Kidney glomerular epithelial cell (primary cell): ENCODE results near the gene HYDIN.
"Not testable (repeated sequence)": the region's sequence is repeated elsewhere in the genome, so short reads cannot be mapped to it uniquely, and the experiment has no call there.

Experiments used
- DNase-seq: peaks from one replicate; lab custom pipeline; 2025; lab: John Stamatoyannopoulos, UW

Gene HYDIN

DNA sequence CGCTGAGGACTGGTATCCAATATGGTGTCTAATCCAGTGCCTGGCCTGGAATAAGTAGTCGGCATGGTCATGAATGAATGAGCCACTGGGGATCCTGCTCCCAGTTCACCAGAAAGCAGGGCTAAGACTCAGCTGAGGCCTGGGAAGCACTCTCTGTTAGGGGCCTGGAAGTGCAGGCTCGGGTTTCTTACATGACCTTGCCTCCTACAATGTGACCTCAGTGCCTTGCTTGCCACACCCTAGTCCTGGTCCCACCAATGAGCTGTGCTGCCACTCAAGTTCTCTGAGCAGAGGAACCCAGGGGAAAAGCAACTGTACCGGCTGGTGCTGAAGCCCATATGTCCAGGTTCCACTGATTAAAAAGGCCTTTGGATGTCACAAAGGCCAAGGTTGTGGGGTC, 238.0 kb downstream of the HYDIN start:
- not testable (repeated sequence) for DNase-seq

DNA sequence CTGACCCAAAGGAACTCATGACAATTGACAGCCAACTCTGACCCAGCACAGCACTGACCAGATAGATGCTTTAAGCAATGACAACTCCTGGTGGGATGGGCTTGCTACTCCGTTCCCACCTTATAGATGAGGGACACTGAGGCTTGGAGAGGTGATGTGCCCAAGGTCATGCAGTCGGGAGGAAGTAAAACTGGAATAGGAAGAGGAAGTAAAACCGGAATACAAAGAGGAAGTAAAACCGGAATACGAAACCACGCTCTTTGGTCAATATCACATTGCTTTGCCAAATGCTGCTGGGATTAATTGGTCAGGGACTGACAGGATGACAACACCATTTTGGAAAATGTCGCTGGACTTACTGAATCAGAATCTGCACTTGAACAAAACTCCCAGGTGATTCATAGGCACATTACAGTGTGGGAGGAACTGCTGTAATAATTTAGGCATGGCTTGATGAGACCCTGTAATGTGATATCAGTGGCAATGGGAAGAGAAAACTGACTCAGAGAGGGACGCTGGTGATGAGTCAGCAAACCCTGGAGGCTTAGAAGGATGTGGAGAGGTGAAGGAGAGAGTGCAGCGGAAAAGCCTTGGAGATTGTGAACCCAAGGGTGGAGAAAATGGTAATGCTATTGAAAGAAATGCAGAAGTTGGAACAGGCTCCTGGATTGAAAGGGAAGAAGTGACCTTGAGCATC, 243.4 kb downstream of the HYDIN start:
- not testable (repeated sequence) for DNase-seq

DNA sequence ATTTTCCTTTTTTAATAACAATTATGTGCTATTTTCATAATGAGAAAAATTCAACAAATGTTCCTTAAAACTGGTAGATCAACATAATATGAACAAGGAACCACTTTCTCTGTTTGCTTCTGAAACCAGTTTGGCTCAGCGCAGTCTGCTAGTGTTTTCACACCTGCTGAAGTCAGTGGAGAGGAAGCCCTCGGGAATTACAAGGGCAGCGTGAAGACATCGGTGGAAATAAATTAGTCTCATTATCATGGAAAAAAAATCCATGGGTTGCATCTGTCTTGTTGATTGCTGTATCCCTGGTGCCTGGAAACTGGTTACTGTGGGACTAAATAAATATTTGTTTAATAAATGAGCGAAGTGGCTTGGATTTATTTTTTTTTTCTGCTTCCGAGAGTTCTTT, 245.8 kb downstream of the HYDIN start:
- not testable (repeated sequence) for DNase-seq

DNA sequence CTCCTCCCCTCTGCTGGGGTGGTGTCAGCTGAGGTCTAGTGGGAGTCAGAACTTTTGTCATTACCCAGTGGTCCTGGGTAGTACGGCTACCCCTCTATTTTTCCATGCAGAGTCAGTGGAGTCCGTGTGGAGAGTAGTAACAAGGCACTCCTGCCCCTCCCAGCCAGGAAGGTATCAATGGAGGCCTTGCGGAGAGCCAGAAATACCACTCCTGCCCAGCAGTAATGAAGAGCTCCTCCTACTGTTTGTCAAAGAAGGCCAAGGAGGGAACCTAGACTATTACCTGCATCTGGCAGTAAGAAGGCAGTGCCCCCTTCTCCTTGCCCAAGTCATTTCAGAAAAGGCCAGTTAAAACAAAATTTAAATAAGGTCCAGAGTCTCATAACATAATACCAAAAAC, 262.2 kb downstream of the HYDIN start:
- not testable (repeated sequence) for DNase-seq

DNA sequence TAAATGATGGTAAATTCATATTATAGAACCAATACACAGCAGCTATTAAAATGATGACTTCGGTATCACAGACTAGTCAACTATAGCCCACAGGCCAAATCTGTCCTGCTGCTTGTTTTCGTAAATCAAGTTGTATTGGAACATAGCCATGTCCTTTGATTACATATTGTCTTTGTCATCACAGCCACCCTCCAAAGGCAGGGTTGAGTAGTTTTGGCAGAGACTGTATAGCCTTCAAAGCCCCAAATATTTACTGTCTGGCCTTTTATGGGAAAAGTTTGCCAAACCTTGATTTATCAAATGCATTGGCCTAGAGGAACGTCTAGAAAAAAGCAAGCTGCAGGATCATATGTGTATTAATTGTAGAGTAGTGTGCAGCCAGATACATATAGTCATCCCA, 270.4 kb downstream of the HYDIN start:
- not testable (repeated sequence) for DNase-seq

DNA sequence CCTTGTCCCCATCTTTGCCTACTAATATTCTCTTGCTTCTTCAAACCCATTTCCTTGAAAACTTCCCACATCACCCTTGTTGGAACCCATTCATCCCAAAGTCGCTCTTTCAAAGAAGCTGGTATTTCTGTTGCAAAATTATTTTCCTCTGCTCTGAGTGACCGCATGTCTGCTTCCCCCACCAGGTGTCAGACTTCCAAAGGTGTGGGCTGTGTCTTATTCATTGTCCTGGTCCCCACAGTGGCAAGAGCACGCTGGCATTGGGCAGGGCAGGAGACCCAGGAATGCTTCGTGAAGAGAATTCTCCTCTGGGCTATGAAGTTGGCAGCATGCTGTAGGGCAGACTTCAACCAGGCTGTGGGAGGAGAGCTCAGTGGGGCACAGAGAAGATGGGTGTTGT, 275.6 kb downstream of the HYDIN start:
- not testable (repeated sequence) for DNase-seq

DNA sequence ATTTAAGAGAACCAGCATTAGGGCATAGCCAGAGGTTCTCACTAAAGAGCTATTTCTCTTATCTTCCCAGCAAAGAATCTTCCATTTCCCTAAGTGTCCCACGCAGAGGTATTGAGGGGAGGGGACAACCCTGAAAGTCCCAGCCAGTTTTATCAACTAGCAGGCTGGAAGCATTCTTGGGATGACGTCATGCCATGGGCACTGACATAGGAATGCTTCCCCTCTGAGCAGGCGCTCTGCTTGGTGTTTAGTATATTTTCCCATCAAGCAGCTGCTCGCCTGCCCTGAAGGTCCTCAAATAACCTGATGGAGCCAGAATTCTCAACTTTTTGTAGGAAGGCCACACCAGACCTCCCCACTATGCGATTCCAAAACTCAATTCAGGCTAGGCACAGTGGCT, 276.7 kb downstream of the HYDIN start:
- DNase-seq = not testable (repeated sequence)

DNA sequence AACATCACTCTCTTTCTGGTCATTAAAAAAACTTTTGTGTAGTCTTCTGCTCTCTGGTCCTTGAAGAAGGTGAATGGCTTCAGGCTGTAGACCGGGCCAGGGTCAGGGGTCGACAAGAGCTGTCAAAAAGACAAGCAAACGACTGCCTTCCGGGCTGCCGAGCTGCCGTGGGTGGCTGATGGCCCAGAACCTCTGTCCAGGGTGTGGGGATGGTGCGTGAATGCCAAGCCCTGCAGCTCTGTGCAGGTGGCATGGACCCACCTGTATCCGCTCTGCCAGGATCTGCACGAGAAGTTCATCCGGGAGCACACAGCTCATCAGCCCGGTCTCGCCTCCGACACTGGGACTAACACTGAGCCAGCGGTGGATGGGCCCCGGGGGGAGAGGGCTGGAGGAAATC, 287.0 kb downstream of the HYDIN start:
- not testable (repeated sequence) for DNase-seq

DNA sequence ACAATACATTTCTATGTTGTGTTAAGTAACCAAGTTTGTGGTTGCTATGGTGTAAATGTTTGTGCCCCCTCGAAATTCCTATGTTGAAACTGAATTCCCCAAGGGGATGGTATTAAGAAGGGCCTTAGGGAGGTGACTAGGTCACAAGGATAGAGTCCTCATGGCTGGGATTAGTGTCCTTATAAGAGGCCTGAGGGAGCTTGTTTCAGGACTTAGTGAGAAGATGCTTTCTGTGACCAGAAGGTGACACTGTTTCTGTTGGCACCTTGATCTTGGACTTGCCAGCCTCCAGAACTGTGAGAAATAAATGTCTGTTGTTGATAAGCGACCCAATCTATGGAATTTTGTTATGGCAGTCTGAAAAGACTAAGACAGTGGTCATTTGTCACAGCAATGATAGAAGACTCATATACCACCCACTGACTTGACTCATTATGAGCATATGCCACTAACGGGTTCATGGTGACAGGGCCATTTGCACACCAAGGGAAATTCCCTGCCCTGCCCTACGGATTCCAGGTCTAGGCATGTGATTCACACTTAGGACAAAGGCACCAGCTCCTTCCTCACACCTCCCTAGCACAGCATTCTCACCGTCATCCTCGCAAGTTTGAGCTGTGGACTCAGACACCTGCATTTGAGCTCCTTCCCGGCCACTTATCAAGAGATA, 290.7 kb downstream of the HYDIN start:
- DNase-seq = not testable (repeated sequence)

DNA sequence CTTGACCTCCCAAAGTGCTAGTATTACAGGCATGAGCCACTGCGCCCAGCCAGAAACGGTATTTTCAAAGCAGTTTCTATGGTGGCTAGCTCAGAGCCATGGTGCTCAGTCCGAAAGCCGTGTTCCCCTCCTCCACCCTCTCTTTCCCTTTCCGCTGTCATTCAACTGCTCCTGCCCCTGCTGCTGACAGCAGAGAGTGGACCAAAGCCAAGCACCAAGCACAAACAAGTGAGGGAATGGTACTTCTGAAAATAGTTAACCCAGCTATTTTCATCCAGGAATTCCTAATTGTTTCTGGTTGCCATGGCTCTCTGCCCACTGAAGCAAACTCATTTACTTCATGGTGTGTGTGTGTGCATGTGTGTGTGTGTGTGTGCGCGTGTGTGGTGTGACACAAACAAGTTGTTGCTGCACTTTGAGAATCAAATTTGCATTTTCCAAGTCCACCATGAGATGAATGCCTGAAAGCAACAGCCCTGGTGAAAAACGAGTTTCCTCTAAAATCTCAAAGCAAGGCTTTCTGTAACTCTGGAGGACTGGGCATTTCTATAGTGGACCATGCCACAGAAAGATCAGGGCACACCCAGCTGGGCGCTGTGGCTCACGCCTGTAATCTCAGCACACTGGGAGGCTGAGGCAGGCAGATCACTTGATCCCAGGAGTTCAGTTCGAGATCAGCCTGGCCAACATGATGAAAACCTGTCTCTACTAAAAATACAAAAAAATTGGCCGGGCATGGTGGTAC, 293.6 kb downstream of the HYDIN start:
- peak; percentile 1 for DNase-seq

DNA sequence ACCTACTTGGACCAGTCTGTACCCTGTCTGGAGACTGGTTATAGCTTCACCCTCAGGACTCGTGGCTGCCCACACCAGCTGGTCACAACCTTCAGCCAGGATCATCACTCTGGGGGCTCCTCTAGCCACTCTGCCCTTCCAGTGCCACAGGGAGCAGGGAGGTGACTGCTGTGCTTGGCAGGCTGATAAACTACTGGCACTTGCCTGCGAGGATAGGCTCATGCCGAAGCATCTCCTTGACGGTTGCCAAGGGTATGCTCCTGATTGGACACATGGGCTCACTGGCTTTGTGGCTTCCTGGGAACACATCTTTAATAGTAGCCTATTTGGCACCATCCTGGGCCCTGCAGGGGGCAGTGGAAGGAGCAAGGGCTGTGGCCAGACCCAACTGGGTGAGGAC, 295.2 kb downstream of the HYDIN start:
- not testable (repeated sequence) for DNase-seq

DNA sequence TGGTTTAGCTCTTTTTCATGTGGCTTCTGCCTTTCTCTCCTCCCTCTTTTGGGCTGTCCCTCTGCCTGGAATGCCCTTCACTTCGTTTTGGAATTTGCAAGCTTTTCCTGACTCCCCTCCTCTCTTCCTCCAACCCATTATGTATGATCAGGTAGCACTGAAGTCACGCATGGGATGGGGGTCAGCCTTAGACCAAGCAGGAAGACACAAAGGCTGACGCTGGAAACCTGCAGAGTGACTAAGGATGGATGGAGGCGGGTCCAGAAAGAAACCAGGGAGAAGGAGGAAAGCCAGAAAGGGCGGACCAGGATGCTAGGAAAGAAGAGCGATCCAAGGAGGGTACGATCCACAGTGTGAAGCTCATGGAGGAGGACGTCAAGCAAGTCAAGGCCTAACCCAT, 296.8 kb downstream of the HYDIN start:
- DNase-seq = not testable (repeated sequence)

DNA sequence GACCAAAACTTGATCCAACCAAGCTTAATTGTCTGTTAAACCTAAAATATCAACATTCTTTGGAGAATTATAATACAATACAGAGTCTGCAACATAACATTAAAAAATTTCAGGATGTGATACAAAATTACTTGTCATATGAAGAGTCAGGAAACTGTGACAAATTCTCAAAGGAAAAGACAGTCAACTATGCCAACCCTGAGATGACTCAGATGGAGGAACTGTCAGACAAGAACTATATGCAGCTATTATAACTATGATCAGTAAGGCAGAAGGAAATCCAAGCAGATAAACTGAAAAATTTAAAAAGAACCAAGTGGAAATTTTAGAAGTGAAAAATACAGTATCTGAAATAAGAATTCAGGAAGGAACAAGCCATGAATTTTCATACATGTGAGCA, 299.8 kb downstream of the HYDIN start:
- not testable (repeated sequence) for DNase-seq

DNA sequence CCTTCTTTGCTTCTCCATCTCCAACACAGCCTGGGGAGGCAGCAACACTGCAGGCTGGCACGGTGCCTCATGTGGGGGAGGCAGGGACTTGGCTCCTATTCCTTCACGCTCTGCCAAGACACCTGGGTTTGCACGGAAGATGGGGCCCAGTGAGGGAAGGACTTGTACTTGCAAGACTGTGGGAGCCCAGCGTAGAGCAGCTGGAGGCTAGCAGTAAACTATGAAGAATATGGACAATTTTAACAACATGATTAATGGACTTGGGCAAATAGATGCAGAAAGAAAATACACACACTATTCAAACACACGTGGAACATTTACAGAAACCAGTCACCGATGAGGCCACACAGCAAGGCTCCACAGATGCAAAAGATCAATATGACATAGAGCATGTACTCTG, 308.4 kb downstream of the HYDIN start:
- DNase-seq = peak; percentile 2

DNA sequence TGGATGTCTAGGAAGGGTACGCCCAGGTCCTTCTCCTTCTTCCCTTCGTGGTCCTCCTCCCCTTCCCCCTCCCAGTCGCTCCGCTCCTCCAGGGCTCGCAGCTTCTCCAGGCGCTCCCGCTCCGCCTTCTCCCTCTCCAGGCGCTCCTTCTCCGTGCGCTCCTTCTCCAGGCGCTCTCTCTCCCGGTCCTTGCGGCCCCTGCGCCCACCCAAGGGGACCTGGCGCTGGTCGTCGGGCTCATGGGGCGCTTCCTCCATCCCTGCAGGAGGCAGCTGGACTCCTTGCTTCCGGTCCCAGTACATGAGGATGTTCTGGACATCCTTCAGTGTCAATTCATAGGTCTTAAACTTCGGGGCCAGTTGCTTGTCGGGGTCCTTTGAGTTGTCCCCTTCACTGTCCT, 309.9 kb downstream of the HYDIN start:
- not testable (repeated sequence) for DNase-seq

DNA sequence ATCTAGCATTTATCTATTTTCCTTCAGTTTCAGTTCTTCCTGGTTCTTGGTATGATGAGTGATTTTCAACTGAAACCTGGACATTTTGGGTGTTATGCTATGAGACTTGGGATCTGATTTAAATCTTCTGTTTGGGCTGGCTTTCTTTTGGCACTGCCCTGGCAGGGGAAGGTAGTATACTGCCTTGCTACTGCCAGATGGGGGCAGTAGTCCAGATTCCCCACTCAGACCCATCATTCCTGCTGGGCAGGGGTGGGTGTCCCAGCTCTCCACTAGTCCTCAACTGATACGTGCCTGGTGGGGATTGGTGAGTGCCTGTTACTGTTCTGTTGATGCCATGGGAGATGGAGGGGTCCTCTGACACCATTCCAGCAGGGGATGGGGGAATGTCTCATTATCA, 342.3 kb downstream of the HYDIN start:
- not testable (repeated sequence) for DNase-seq

DNA sequence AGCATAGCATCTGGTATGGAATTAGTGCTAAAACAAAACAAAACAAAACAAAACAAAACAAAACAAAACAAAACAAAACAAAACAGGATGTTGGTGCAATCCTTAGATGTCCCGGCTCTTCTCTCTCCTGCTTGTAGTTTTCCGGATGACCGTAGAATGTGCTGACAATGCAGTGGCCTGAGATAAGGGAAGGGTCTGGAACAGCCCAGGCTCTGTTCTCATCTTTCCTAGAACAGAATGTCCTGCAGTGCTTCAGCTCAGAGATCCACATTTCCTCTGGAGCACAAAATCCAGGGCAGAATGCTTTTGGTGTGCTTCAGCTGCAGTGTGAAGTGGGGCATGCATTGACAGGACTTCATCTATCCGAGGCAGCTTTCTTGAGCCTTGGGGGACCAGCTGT, 345.9 kb downstream of the HYDIN start:
- DNase-seq = not testable (repeated sequence)

DNA sequence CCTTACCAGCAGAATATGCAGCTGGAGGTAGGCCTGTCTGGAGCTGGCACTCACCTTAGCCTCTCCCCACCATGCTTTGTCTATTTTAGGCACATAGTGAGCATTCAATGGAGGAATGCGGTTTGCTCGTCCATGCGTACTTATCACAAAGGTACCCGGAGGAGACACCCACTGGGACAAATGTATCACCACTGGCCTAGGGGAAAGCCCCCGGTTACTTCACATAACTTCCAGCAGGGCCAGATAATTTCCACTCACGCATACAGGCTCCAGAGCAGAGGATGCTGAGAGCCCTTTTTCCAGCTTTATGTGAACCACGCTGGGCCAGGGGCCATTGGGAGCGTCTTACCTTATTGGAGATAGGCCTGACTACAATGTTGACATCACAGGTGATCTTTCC, 348.2 kb downstream of the HYDIN start:
- not testable (repeated sequence) for DNase-seq

DNA sequence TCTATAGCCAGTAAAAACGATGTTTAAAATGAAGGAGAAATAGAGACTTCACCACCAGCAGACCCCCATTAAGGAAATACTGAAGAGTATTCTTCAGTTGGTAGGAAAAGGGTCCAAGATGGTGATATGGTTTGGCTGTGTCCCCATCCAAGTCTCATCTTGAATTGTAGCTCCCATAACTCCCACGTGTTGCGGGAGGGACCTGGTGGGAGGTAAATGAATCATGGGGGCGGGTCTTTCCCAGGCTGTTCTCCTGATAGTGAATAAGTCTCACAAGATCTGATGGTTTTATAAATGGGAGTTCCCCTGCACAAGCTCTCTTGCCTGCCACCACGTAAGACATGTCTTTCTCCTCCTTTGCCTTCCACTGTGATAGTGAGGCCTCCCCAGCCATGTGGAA, 352.6 kb downstream of the HYDIN start:
- DNase-seq = not testable (repeated sequence)

DNA sequence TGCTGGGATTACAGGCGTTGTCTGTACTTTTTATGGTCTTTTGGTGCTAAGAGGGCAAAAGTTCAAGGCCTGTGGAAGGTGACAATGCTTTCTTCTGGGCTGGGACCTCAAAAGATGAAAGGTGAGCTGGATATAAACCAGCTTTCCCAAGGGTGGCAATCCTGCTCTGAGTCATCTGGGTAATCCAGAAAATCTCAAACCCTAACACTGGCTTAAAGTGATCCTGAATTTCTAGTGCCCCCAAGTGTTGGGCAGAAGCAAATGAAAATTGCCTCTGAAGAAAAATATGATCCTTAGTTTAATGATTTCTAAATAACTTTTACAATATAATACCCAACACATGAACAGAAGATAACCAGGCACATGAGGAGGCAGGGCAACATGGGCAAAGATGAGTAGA, 354.1 kb downstream of the HYDIN start:
- DNase-seq = not testable (repeated sequence)

DNA sequence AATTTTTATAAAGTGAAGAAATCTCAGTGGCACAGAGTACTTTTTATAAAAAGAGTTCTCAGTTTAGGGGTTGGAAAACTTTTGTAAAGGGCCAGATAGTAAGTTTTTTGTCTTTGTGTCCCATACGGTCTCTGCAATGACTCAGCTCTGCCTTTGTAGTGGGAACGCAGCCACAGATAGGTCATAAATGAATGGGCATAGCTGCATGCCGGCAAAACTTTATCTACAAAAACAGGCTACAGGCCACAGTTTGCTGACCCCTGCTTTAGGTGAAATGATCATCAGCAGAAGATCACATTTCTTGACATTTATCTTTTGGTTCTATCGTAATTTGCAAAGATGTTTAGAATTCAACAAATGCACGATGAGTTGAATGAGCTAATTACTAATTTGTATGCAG, 365.8 kb downstream of the HYDIN start:
- not testable (repeated sequence) for DNase-seq

DNA sequence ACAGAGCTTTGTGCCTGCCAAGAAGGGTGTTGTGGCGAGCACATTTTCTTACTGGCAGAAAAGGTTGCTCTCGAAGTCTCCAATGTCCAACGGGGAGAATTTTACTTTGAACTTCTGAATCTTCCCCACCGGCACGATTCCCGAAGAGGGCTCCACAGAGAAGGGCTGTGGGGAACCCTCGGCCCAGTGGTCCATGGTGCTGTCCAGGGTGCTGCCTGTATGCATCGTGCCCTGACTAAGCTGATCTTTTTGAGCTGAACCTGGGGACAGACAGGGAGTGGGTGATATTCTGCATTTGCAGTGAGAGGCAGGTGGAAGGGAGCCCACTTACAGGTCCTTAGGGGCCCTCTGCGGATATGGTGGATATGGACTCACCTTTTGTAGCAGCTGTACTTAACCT, 368.5 kb downstream of the HYDIN start:
- DNase-seq = not testable (repeated sequence)

DNA sequence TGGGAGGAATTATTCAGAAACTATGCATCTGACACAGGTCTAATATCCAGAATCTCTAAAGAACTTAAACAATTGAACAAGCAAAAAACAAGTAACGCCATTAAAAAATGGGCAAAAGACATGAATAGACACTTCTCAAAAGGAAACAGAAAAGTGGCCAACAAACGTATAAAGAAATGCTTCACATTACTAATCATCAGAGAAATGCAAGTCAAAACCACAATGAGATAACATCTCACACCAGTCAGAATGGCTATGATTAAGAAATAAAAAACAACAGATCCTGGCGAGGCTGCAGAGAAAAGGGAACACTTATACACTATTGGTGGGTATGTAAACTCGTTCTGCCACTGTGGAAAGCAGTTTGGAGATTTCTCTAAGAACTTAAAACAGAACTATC, 379.2 kb downstream of the HYDIN start:
- not testable (repeated sequence) for DNase-seq
